Mammary epithelial cell (primary cell): ENCODE measurements around the gene C9orf153.

Source experiments
- CTCF ChIP-seq, 2 donors: IDR thresholded peaks in 1 of 2; conservative IDR thresholded peaks in 1 of 2; 2 replicates each; pipeline ENCODE4 v1.5.1; 2011 to 2012; ENCODE audit warnings: inconsistent platforms in 2 of 2, low read length in 2 of 2, mild to moderate bottlenecking in 2 of 2, control low read depth in 1 of 2, low read depth in 1 of 2; ENCODE audit not compliant: insufficient read depth in 1 of 2; ENCODE audit errors: extremely low read depth in 1 of 2
- EZH2 ChIP-seq: IDR thresholded peaks from 2 replicates; pipeline ENCODE4 v1.6.1; 2012; ENCODE audit warnings: low read length, inconsistent platforms, borderline replicate concordance

DNA sequence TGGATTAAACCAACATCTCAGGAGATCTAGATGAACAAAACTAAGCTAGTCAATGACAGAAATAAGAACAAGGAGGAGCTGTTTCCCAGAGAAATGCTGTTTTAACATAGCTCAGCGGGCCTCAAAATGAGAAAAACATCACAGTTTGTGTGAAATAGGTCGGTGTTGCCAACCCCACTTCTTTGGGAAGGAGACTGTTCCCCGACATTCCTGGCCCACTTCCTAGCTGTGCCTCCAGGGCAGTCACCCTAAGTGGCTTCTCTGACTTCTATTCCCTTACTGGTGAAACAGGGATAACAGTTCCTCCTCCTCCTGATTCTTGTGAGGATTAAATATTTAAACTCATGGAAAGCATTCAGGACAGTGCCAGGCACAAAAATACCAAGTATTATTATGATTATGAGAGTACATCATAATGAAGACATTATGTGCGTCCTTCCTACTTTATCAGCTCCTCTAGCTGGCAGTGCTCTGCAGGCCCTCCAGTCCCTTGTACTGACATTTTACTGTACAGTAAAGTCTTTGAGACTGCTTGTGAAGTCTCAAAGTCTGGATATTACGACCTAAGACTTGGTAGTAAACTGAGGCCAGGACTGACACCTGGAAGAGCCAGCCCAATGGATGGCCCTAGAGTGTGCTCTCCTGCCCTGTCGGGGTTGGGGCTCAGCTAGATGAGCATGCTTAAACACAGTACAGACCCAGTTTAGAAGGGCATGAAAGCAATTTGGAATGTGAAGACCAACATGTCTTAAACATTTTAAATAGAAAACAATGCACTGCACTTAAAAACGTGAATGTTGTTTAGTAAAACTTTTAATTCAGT, 15.6 kb upstream of the C9orf153 start:
- TF ChIP-seq CTCF (conservative IDR thresholded peaks at IDR 0.05 in 1 of 2, IDR thresholded peaks at IDR 0.05 in 1 of 2; ENCODE audit: extremely low read depth in 1 of 2, insufficient read depth in 1 of 2, low read depth in 1 of 2, low read length in 2 of 2) (no peak), EZH2 (no peak)
